Measurements from ENCODE around the gene TRIP6.

Gene TRIP6

DNA sequence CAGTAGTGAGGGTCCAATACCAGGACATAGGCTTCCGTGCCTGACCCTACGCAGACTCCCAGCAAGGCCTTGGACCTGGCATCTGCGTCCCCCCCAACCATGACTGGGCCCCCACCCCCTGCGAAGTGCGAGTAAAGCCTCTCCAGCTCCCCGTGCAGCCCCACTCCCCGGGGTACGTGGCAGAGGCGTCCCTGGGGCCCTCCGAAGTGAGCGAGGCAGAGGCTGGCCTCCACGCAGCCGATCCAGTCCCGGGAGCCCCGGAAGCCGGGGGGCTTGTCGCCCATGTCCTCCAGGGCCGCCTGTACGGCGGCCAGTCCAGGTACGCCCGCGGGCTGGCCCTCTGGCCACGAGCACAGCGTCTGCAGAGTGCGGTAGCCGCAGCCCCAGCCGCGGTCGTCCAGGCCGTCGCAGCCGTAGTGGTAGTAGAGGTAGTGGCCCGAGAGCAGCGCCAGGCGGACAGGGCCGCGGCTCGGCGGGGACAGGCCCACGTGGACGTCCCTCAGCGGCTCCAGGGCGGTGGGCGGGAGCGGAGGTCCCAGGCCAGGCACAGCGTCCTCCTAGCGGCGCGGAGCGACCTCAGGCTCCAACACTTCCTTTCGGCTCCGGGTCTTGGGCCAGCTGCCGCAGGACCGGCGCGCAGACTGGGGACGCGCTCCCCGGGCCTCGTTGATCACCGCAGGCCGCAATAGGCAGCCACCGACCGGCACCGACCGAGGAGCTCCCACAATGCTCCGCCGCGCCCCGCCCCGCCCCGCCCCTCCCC, 22.0 kb downstream of the TRIP6 start, which contains the start of gene UFSP1:
TSS of gene UFSP1 (minus strand) at position 728 of the 763 bp plus-strand sequence. CDS start at position 284, 444 bp downstream.
- peaks cover 14% of the 10 kb centered on the region for H3K4me1 ChIP-seq (ENCODE audit: control insufficient read depth, insufficient read depth, low read length)
- no peaks in the 10 kb centered on the region for H3K9me3 ChIP-seq (ENCODE audit: control insufficient read depth, insufficient read depth, low read length)
- peaks cover 49% of the 10 kb centered on the region for H3K36me3 ChIP-seq (ENCODE audit: control insufficient read depth, insufficient read depth, low read length)
- H3K27me3 ChIP-seq (ENCODE audit: control insufficient read depth, insufficient read depth, low read length) = peaks cover 2% of the 10 kb centered on the region
- peak within 1 kb of the TSS; percentile 91 for H3K9ac ChIP-seq (ENCODE audit: low read depth, low read length)
- H3K4me3 ChIP-seq (ENCODE audit: low read depth, low read length) = peak within 1 kb of the TSS; percentile 84

DNA sequence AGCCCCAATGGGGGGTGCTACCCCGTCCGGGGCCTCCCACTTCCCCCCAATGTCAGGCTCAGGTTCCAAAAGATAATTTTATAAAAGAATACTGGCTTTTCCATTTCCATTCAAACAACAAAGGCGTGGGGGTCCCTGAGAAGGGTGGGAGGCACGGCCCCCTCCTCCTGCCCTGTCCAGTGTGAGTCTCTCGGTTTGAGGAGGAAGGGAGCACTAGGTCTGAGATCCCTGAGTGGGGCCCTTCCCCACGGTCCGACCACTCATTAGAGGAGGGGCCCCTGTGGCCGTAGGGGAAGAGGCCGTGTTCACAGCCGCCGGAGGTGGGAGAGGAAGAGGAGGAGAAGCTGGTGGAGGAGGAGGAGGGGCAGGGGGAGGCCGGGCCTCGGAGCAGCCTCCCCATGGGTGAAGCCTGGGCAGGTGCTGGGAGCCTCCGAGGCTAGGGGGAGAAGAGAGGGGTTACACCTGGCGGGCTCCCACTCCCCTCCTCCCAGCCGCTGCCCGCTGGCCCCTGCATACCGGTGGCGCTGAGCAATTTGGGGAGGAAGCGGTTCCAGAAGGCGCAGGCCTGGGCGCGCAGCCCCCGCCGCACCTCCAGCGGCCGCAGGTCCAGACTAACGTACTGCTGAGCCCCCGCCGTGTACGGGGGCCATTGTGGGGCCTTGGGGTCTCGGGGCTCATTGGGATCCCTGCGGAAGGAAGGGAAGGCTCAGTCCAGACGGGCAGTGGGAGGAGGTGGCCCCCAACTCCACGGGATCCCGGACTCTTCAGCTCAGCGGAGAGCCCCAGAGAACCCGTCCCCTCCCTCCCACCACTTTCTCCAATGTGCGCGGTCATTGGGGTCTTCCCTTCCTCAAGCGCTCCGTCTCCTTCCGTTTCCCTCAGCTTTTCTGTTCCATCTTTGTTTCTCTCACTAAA, 23.7 kb downstream of the TRIP6 start:
- Histone ChIP-seq H3K27me3 (ENCODE audit: control insufficient read depth, insufficient read depth, low read length) (peaks cover 4% of the 10 kb centered on the region), H3K9ac (ENCODE audit: low read depth, low read length) (peak overlapping the region; percentile 89)

DNA sequence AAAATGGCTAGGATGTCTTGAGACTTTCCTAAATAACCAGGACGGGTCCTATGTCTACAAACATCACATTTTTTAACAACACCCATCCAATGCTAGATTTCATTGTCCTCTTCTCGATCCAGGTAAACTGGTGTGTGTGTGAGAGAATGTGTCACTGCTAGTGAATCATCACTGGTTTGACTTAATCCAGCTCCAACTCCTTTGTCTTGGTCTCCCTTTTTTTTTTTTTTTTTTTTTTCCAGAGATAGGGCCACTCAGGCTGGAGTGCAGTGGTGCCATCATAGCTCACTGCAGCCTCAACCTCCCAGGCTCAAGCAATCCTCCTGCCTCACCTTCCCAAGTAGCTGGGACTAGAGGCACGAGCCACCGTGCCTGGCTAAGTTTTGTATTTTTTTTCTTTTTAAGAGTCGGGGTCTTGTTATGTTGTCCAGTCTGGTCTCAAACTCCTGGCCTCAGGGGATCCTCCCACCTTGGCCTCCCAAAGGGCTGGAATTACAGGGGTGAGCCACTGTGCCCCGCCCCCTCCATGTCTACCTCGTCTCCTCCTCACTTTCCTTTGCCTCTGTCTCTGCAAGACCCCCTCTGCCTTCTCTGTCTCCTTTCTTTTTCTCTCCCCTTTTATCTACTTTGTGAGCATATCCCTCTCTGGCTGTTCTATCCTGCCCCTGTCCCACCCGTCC, 24.5 kb downstream of the TRIP6 start:
- H3K27me3 ChIP-seq (ENCODE audit: control insufficient read depth, insufficient read depth, low read length) = peaks cover 11% of the 10 kb centered on the region
- peak overlapping the region; percentile 84 for H3K4me3 ChIP-seq (ENCODE audit: low read depth, low read length)
- peaks cover 19% of the 10 kb centered on the region for H3K4me1 ChIP-seq (ENCODE audit: control insufficient read depth, insufficient read depth, low read length)
- no peaks in the 10 kb centered on the region for H3K9me3 ChIP-seq (ENCODE audit: control insufficient read depth, insufficient read depth, low read length)
- peak overlapping the region; percentile 89 for H3K9ac ChIP-seq (ENCODE audit: low read depth, low read length)
- H3K36me3 ChIP-seq (ENCODE audit: control insufficient read depth, insufficient read depth, low read length) = peaks cover 24% of the 10 kb centered on the region

More for the DNA sequence above, 23.7 kb downstream of the TRIP6 start:
- Histone ChIP-seq H3K4me1 (ENCODE audit: control insufficient read depth, insufficient read depth, low read length) (peaks cover 15% of the 10 kb centered on the region), H3K4me3 (ENCODE audit: low read depth, low read length) (peak overlapping the region; percentile 84), H3K36me3 (ENCODE audit: control insufficient read depth, insufficient read depth, low read length) (peaks cover 32% of the 10 kb centered on the region), H3K9me3 (ENCODE audit: control insufficient read depth, insufficient read depth, low read length) (no peaks in the 10 kb centered on the region)

DNA sequence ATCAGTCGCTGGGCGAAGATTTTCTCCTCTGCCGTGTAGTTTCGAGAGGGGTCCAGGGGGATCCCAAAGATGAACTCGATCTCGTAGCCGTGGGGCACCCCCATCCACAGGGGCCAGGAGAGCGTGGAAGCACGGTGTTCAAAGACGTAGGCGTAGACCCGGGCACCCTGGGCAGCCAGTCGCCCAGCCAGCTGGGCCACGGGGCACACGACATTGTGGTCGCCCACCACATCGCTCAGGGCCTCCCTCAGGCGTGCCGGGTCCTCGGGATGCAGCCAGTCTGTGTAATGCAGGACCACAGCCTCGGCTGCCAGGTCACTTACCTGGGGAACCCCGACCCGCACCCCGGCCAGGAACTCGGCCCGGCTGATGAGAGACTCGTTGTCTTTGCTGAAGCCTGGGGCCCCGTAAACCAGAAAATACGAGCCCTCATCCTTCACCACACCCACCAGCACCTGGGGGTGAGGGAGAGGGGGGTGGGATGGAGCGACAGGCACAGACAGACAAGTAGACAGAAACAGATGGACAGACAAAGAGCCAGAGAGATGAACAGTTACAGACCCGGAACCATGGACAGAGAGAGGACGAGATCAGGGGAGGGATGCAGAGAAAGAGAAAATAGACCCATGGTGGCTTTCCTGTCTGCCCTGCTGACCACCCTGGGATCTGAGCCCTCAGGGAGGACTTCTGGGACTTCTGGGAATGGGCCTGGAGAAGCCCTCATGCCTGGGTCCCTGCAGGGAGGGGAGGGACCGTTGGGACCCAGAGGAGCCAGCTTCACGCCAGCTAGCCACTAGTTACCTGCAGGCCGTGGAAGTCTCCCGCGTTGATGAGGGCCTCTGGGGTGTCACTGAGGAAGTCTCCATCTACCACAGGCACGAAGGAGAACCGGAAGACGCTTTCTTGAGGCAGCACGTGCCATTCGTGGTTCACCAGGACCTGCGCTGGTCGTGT, 25.5 kb downstream of the TRIP6 start:
- Histone ChIP-seq H3K4me1 (ENCODE audit: control insufficient read depth, insufficient read depth, low read length) (peaks cover 17% of the 10 kb centered on the region), H3K9ac (ENCODE audit: low read depth, low read length) (no peak overlapping the region), H3K9me3 (ENCODE audit: control insufficient read depth, insufficient read depth, low read length) (no peaks in the 10 kb centered on the region), H3K4me3 (ENCODE audit: low read depth, low read length) (no peak overlapping the region), H3K36me3 (ENCODE audit: control insufficient read depth, insufficient read depth, low read length) (peaks cover 15% of the 10 kb centered on the region), H3K27me3 (ENCODE audit: control insufficient read depth, insufficient read depth, low read length) (peaks cover 11% of the 10 kb centered on the region)

DNA sequence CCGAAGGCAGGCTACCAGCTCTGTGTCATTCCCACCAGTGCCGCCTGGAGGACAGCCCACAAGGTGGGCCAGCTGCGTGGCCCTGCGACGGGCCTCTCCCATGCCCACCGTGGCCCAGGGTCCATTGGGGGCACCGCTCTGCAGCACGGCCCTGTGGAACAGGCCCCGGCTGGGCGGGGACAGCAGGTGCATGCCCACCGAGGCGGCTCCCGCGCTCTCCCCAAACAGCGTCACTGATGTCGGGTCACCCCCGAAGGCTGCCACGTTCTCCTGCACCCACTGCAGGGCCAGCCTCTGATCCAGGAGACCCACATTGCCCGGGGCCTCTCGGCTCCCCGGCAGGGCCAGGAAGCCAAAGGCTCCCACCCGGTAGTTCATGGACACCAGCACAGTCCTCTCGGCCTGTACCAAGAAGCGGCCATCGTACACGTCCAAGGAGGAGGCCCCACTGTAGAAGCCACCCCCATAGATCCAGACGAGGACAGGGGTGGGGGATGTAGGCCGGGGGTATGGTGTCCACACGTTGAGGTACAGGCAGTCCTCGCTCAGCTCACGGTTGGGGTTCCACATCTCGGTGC, 26.2 kb downstream of the TRIP6 start:
- H3K9ac ChIP-seq (ENCODE audit: low read depth, low read length) = no peak overlapping the region
- H3K9me3 ChIP-seq (ENCODE audit: control insufficient read depth, insufficient read depth, low read length) = no peaks in the 10 kb centered on the region
- H3K4me1 ChIP-seq (ENCODE audit: control insufficient read depth, insufficient read depth, low read length) = peaks cover 12% of the 10 kb centered on the region
- peaks cover 9% of the 10 kb centered on the region for H3K36me3 ChIP-seq (ENCODE audit: control insufficient read depth, insufficient read depth, low read length)
- H3K4me3 ChIP-seq (ENCODE audit: low read depth, low read length) = no peak overlapping the region
- peaks cover 14% of the 10 kb centered on the region for H3K27me3 ChIP-seq (ENCODE audit: control insufficient read depth, insufficient read depth, low read length)

DNA sequence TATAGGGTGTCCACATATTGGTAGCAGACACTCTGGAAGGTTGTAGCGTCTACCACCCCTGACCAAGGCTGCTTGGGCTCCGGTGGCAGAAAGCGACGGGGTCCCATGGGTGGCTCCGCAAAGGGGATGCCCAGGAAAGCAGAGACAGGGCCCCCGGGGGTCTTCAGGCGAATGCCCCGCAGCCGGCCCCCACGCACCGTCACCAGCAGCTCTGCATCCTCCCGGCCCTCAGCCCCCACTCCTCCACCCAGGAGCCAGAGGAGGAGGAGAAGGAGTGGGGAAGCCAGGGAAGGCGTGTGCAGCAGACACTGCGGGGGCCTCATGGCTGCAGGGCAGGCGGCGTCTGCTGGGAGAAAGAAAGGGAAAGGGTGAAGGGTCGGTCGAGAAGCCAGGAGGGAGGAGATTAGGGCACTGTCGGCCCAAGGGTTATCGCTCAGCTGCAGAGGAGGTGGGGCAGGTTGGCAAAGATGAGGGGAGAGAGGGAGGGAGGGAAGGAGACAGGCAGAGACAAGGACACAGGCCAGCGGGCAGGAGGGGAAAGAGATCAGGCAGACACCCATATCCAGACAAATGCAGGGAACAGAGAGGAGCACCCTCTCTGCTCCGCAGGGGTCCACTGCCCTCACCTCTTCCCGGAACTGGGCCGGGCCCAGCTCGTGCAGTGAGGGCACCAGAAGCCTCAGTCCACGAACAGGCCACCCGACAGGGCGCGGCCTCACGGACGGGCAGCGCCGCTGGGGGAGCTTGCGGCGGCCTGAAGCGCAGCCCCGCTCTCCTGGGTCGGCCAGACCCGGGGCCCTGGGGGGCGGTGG, 26.9 kb downstream of the TRIP6 start:
- Histone ChIP-seq H3K9me3 (ENCODE audit: control insufficient read depth, insufficient read depth, low read length) (no peaks in the 10 kb centered on the region), H3K4me3 (ENCODE audit: low read depth, low read length) (peak overlapping the region; percentile 49), H3K27me3 (ENCODE audit: control insufficient read depth, insufficient read depth, low read length) (peaks cover 14% of the 10 kb centered on the region), H3K9ac (ENCODE audit: low read depth, low read length) (no peak overlapping the region), H3K36me3 (ENCODE audit: control insufficient read depth, insufficient read depth, low read length) (peaks cover 4% of the 10 kb centered on the region), H3K4me1 (ENCODE audit: control insufficient read depth, insufficient read depth, low read length) (peaks cover 9% of the 10 kb centered on the region)

DNA sequence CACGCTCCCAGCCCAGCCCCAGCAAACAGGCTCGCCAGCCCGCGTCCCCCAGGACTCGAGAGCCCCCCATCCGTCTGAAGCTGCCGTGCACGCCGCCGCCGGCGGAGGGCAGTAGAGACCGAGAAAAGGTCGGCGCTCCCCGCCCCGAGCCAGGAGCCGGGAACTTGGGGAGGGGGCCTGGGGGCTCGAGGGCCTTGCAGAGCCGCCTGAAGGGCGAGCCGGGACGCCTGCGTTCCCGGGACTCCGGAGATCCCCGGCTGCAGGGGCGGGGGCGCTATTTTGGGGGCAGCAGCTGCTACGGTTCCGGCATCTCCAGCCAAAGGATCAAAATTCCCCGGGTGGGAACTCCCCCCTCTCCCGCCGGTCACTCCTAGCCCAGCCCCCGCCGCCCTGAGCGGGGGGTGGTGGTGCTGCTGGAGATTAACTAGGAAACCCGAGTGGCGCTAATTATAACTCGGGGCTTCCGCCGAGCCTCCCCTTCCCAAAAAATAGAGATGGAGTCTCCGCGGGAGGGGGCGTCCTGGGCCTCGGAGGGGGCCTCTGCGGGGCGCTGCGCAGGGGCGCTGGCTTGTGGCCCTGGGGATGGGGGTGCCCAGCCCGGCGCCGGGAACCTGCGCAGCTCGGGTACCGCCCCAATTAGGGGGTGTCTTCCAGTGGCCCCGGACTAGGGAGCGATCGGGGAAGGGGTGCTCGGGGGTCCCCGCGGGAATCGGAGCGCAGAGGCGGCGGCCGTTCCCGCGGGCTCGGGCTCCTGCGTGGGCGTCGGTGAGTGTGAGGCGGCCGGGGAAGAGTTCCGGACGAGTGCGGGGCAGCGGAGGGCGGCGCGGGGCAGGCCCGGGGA, 27.9 kb downstream of the TRIP6 start:
- no peak overlapping the region for H3K9ac ChIP-seq (ENCODE audit: low read depth, low read length)
- peaks cover 14% of the 10 kb centered on the region for H3K27me3 ChIP-seq (ENCODE audit: control insufficient read depth, insufficient read depth, low read length)
- H3K36me3 ChIP-seq (ENCODE audit: control insufficient read depth, insufficient read depth, low read length) = peaks cover 4% of the 10 kb centered on the region
- H3K4me3 ChIP-seq (ENCODE audit: low read depth, low read length) = peak overlapping the region; percentile 49
- H3K9me3 ChIP-seq (ENCODE audit: control insufficient read depth, insufficient read depth, low read length) = no peaks in the 10 kb centered on the region
- H3K4me1 ChIP-seq (ENCODE audit: control insufficient read depth, insufficient read depth, low read length) = peaks cover 9% of the 10 kb centered on the region

DNA sequence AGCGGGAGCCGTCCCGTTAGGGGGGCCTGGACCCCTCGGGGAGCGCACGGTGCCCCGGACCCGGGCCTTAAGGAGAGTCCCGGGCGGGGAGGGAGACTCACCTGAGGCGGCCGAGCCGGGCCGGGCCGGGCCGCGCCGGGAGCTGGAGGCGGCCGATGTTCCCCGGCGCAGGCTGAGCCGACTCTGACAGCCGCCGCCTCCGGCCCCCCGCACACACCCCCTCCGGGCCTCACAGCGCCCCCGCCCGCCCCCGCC, 28.4 kb downstream of the TRIP6 start, which contains the start of gene ACHE:
TSS of gene ACHE (minus strand) at position 188 of the 255 bp plus-strand sequence. CDS start 1,656 bp downstream, outside the sequence.
- peaks cover 14% of the 10 kb centered on the region for H3K27me3 ChIP-seq (ENCODE audit: control insufficient read depth, insufficient read depth, low read length)

DNA sequence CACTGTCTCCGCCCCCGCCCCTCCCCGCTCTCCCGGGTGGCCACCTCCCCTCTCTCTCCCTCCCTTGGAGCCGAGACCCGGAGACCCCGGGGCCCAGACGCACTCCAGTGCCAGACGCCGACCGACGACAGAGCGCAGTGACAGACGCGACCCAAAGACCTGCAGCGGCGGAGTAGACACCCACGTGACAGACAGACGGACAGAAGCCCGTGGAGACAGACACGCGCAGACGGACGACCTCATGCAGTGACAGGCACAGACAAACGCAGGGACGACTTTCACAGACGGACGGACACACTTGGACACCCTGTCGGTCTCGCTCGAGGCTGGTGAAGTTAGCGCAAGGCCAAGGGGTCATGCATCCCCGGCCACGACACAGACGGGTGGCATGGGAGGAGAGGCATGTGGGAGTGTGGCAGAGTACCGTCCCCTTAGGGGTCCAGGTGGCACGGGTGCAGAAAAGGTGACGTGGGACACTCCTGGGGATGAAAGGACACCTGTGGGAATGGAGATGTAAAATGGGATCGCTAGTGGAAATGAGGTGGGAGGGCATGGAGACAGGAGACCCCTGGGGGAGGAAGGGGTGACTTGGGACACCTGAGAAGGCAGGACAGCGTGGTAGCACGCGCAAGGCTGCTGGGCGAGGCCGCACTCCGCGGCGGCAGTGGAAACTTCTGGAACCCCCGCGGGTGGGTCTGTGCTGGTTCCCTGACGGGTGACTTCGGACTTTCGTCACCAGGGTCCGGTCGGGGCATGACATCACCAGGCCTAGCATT, 29.0 kb downstream of the TRIP6 start:
- no peak overlapping the region for H3K9ac ChIP-seq (ENCODE audit: low read depth, low read length)
- H3K9me3 ChIP-seq (ENCODE audit: control insufficient read depth, insufficient read depth, low read length) = no peaks in the 10 kb centered on the region
- peaks cover 9% of the 10 kb centered on the region for H3K4me1 ChIP-seq (ENCODE audit: control insufficient read depth, insufficient read depth, low read length)
- H3K36me3 ChIP-seq (ENCODE audit: control insufficient read depth, insufficient read depth, low read length) = peaks cover 4% of the 10 kb centered on the region
- H3K27me3 ChIP-seq (ENCODE audit: control insufficient read depth, insufficient read depth, low read length) = peaks cover 14% of the 10 kb centered on the region
- peak overlapping the region; percentile 69 for H3K4me3 ChIP-seq (ENCODE audit: low read depth, low read length)

More for the DNA sequence above, 28.4 kb downstream of the TRIP6 start, which contains the start of gene ACHE:
- peaks cover 4% of the 10 kb centered on the region for H3K36me3 ChIP-seq (ENCODE audit: control insufficient read depth, insufficient read depth, low read length)
- peak within 1 kb of the TSS; percentile 69 for H3K4me3 ChIP-seq (ENCODE audit: low read depth, low read length)
- no peaks in the 10 kb centered on the region for H3K9me3 ChIP-seq (ENCODE audit: control insufficient read depth, insufficient read depth, low read length)
- H3K4me1 ChIP-seq (ENCODE audit: control insufficient read depth, insufficient read depth, low read length) = peaks cover 9% of the 10 kb centered on the region
- H3K9ac ChIP-seq (ENCODE audit: low read depth, low read length) = no peak within 1 kb of the TSS

Measured in iPS-15b (cell line).